Posterior vena cava (tissue), 2 donors: ENCODE results near the gene TNFRSF1A. TPM values are rescaled to one million over a fixed set of nuclear protein-coding genes. Genes with fewer than 3 reads are reported as not detected.

Source experiments
- DNase-seq: peaks from one replicate; pipeline ENCODE4 v3.0.0-alpha.2; 2020; ENCODE audit warnings: low spot score
- intact Hi-C, 2 donors: fragments of 100-400 bp; cut with DNase I; formaldehyde crosslinking; loops; one replicate each; pipeline versions ENCODE4 v1.14.1 to v1.14.2; 2022 to 2023
- total RNA-seq, 2 donors: library from RNA; stranded (reverse); fragmentation: NEBNext Ultra II Directional; extraction: Animal tissue kit (Norgen Biotek cat#: 25700); gene quantifications; one replicate each; pipeline ENCODE4 v1.2.1, GENCODE V29; 2021
- donor health status: DM: yes; HTN: yes; CAD: no.
- donor health status: DM: yes; HTN: yes; CAD: no.

TNFRSF1A gene
- total RNA-seq, 2 donors from 2014 or later = 190 to 194 TPM

DNA sequence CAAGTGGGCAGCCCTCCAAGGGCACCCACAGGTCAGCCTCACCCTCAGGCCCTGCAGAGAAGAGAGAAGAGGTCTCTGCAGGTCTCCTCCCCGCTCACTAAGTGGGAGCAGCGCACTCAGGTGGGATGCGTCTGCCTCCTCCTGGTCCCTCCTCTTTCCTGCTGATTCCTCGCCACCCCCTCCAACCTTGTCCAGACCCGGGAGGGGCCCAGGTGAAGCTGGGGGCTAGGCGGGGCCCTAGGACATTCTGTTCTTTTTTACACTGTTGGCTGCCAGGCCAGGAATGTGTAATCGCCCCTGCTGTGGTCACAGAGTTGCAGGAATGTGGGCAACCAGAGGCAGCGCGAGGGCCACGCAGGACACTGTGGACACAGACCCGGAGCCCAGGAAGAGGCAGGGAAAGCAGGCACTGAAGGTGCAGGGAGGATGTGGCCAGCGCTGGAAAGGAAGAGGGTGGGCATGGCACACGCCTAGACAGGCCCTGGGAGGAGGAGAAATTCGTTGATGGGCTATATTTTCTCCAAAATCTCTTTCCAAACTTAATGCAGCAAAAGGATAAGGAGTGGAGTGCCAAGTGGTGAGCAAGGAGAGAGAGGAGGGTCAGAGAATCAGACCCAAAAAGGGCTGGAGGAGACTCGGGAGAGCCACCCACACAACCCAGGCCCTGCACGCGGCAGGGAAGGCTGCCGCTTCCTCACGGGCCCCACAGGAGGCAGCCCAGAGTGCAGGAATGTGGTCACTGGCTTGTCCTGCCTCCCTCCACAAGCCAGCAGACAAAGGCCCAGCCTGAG, 34.4 kb upstream of the TNFRSF1A start:
- intact Hi-C loops = no loop called here

DNA sequence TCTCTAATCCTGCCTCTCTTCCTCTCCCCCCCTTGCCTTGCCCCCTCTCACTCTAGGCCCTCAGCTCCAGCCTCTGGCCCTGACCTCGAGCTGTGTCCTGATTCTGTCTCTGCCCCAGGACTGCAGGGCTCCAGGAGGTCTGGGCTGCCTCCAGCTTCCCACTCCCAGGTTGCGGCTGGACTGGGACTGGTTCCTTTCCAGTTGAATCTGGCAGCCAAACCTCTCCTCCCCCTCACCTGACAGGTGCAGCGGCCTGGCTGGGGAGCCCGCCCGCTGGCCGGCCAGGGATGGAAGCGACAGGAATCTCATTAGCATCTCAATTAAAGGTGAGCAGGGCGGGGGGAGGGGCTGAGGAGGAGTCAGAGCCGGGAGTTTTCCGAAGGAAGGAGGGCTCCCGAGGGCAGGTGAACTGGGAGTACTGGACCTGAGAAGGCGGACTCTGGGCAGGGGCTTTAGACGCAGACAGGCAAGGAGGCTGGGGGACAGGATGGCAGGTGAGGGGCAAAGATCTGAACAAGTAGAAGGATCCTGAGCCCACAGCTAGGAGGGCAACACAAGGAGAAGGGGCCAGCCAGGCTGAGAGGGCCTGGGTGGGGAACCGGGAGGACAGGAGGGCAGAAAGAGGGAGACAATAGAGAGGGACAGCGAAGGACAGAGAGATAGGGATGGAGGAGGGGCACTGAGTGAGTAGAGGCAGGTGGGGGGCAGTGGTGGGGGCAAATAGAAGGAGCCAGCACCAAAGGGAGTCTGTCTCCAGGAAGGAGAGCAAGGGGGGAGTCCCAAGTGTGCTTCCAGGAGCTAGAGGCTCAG, 33.6 kb upstream of the TNFRSF1A start, which contains the start of gene SCNN1A:
TSS of gene SCNN1A (minus strand) at position 295 of the 810 bp plus-strand sequence. CDS start 780 bp downstream, outside the sequence.
- DNase-seq = no peak
- intact Hi-C loops = no loop called here

More for the DNA sequence above, 34.4 kb upstream of the TNFRSF1A start:
- DNase-seq = peak; percentile 90

DNA sequence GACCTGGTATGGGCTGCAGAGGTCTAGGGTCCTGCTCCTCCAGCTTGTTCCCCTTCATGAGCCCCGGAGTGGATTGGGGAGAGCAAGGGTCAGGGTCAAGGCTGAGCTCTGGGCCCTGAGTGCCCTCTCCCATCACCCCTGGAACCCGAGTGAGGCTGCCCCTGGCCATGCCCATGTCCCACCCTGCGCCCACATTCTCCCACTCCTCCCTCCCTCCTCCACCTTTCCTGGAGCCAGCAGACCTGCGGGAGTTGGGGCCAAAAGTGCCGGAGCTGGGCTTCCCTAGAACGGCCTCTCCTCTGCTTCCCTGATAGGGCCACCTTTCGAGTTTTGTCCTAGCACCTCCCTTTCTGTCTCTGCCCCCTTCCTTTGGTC, 32.9 kb upstream of the TNFRSF1A start:
- intact Hi-C loops = no loop called here

DNA sequence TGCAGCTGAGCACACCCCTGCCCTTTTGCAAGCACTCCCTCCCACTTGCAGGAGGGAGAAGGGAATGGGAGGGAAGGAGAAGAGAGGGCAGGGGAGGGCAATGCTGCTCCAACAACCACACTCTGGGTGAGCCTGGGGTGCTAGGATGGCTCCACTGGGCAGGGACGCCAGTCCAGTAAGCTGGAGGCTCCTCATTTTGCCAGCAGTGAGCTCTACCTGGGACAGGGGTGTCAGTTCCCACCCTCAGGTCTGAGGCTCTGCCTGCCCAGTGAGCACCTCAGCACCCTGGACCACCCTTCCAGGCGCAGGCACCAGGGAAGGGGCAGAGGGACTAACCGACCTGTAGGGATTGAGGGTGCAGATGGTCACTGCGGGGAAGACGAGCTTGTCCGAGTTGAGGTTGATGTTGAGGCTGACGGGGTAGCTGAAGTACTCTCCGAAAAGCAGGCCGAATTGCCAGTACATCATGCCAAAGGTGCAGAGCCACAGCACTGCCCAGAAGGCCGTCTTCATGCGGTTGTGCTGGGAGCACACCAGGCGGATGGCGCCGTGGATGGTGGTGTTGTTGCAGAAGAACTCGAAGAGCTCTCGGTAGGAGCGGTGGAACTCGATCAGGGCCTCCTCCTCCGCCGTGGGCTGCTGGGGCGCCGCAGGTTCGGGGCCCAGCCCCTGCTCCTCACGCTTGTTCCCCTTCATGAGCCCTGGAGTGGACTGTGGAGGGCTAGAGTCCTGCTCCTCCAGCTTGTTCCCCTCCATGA, 32.3 kb upstream of the TNFRSF1A start:
- intact Hi-C loops = no loop called here
- DNase-seq = no peak

More for the DNA sequence above, 32.9 kb upstream of the TNFRSF1A start:
- DNase-seq = no peak

DNA sequence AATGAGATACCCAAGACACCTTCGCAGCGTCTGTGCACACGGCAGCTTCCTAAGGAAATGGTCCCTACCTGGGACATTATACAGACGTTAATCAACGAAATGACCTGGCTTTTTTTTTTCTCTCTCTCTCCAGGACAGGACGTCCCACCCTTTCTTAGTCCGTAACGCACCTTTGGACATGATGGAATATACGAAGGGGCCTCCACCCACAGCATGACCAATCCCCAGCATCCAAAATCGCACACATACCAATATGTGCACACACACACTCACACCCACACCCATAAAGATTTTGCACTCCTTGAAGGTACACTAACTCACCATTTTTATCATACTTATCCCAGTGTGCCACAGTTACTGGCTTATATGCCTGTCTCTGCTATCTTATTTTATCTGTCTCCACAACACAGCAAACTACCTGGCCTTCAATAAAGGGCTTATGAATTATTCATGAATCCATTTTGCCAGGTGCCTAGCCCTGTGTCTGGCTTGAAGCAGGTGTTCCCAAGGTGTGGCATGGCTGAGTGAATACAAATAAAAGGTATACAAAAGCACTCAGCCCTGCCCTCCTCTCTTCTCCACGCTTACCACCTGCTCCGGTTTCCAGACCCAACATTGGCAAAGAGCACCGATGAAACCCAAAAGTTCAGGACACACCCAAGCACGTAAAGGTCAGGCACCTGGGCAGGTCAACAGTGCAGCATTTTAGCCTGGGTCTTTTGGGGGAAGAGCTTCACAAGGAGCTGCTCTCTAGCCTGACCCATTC, 31.3 kb upstream of the TNFRSF1A start:
- DNase-seq = no peak
- intact Hi-C loops = no loop called here

DNA sequence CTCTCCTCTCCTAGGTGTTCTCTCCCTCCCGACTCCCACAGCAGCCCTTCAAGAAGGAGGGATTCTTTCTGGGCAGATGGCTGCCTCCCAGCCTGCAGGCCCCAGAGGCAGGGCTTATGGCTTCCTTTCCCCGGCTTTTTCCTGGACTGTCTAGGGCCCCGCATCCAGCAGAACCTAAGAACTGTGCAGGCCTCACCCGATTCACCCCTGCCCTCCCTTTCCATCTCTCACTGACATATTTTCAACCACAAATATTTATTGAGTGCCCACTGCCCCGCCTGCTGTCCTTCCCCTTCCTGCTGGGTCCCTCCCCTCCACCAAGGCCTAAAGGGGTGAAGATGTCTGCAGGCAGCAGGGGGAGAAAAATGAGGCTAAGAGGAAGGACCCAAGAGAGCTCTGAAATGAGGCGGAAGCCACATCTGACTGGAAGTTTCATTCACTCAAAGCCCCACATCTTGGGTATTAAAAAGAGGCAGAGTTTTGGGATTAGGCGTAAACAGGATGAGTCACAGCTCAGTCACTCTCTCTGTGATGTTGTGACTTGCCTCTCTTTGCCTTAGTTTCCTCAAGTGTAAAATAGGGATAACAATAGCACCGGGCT, 30.6 kb upstream of the TNFRSF1A start:
- no peak for DNase-seq
- intact Hi-C loops = no loop called here

DNA sequence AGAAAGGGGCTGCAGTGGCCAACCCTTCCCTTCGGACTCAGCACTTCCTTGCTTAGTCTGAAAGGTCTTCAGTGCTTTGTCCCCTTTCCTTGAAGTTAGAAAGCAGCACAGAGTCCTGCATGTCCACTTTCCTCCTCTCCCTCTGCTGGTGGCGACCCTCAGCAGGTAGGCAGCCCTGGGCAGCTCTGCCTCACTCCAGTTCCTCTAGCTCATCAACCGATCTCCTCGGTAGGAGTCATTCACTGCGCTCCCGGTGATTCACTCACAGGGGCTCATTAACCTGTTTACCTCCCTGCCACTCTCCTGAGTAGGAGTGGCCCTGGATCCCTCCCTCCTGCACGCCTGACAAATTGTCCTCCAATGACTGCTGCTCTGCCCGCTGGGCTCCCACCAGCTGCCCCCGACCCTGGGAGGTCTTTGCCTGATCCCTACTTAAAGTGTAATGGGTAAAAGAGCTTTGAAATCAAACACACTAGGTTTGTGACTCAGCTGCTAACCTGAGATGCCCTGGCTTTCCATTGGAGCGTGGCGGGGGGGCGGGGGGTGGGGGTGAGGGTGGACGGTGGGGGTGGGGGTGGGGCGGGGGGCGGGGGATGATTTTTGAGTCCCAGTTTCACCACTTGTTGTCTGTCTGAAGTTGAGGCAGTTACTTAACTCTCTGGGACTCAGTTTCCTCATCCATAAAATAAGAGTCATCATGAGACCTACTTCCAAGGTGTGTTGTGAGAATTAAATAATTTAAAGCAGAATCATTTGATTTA, 29.3 kb upstream of the TNFRSF1A start:
- DNase-seq = no peak
- intact Hi-C loops = no loop called here

DNA sequence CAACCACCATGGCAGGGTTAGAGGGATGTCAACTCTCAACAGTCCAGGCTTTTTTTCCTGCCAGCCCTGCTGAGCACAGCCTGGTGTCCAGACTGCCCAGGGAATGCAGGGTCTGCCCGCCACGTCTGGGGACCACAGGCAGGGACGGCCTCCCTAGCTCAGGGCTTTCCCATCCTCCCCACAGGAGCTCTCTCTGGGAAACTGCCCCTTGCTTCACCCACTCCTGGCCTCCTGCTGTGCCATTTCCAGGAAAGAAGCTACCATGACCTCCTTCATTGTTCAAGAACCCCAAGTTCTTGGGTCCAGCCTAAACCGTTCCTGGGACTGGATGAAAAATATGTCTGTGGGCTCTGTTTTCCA, 28.7 kb upstream of the TNFRSF1A start:
- intact Hi-C loops = no loop called here
- DNase-seq = no peak

DNA sequence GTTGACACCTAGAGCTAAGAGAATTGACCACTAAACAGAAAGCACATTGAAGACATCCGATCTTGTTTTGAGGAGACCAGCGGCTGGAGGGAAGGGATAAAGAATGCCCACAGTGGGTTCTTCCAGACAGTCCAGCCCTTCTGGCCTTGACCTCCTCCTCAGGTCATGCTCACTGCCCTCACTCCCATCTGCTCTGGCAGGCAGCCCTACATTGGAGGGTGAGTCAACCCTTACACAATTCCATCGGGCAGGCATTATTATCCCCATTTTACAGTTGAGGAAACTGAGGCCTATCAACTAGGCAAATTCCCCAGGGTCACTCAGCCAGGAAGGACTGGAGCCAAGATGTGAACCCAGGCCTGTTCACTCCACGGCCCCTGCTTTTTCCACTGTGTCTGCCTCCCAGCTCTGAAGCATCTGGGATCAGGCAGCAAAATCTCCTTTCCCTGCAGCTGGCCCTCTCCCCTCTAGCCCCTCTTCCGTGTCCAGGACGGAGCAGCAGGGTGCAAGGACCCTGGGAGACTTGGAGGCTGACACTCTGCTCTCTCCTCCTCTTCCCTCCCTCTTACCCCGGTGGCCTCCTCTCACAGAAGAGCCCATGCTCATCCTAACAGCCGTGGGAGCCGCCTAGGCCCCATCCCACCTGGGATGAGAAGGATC, 28.2 kb upstream of the TNFRSF1A start:
- no peak for DNase-seq
- intact Hi-C loops = no loop called here

DNA sequence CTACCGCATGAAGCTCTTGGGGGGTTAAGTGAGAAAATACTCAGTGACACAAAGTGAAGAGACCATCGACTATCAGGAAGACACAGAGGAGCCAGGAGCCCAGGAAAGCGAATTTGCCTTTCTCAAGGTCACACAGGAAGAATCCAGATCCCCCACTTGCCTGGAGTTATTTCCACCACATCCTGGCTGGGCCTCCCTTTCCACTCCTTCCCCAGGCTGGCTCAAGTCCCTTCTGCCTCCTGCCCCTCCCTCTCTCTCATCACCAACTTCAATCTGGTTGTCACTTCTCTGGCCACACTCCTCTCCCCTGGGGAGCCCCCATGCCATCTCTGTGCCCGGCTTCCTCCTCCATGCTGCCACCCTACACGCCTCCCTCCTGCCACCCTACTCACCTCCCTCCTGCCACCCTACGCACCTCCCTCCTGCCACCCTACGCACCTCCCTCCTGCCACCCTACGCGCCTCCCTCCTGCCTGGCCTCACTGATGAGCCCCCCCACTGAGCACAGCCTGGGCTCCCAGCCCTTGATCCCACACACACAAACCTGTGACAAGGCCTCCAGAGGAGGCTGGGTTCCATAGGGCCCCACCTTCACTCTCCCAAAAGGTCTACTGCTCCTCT, 27.1 kb upstream of the TNFRSF1A start:
- intact Hi-C loops = no loop called here
- DNase-seq = no peak

DNA sequence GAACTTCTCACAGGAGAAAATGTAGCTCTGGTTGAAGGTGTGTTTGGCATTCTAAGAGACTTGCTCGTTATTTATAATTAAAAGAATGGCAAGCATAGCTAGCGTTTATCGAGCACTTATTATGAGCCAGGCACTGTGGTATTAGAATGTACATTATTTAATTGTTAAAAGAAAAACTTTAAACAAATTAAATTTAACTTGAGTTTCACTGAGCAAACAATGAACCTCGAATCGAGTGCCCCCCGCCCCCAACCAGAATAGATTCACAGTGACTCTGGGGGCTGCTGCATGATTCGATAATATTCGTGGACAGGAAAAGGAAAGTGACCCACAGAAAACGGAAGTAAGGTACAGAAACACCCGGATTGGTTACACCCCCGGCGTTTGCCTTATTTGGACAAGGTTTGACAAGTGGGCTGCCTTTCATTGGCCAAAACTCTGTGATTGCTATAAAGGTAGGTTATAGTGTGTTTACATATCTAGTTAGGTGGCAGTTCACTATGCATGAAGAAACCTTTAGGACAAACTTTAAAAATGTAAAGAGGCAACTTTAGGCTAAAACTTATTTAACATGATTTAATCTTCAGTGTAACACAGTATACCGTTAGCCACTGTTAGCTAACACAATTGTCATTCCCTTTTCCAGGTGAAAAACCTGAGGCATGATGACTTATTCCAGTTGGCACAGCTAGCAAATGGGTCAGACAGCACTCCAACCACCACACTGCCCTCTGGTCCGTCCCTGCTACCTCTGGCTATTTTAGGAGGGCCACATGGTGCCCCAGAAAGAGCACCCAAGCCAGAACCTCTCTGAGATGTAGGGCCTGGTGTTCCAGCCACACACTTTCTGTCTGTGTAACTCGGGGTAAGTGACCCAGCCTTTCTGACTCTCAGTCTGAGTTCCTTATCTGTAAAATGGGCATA, 26.4 kb upstream of the TNFRSF1A start:
- DNase-seq = no peak
- intact Hi-C loops = no loop called here

DNA sequence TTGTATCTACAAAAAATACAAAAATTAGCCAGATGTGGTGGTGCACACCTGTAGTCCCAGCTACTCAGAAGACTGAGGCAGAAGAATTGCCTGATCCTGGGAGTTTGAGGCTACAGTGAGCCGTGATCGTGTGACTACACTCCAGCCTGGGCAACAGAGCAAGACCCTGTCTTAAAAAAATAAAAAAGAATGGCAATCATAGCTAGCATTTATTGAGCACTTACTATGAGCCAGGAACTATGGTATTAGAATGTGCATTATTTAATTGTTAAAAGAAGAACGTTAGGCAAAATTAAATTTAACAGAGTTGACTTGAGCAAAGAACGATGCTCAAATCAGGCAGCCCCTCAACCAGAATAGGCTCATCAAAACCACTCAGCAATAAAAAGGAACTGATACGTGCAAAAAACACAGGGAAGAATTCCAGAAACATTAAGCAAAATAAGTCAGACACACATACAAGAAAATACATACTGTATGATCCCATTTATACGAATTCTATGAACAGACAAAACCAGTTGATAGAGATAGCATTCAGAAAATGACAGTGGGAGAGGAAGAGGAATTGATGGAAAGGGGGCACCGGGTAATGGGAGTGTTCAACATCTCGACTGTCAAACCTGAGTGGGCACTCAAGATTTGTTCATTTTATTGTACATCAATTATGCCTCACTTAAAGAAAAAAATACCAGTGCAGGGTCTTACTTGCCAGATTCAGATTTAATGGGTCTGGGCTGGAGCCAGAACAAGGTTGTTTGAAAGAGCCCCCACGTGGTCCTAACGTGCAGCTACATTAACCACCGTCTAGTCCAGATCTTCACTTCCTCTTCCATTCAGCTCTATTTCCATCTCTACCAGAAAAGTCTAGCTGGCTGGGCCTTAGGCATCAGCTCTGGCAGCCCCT, 25.4 kb upstream of the TNFRSF1A start:
- no peak for DNase-seq
- intact Hi-C loops = no loop called here

DNA sequence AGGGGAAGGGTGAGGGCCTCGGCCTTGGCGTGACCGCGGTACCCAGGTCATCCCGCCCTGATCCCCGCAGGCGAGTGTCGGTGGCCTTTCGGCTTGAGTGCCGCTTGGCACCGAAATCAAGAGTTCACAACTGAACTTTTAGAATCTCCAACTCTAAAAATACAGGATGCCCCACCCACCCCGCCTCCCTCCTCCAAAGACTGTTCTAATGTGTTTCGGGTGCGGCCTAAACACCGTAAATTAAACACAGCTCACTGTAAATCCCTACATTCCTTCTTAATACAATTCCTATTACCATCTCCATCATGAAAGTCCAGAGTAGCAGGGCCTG, 22.1 kb upstream of the TNFRSF1A start:
- DNase-seq = no peak
- intact Hi-C loops = no loop called here

DNA sequence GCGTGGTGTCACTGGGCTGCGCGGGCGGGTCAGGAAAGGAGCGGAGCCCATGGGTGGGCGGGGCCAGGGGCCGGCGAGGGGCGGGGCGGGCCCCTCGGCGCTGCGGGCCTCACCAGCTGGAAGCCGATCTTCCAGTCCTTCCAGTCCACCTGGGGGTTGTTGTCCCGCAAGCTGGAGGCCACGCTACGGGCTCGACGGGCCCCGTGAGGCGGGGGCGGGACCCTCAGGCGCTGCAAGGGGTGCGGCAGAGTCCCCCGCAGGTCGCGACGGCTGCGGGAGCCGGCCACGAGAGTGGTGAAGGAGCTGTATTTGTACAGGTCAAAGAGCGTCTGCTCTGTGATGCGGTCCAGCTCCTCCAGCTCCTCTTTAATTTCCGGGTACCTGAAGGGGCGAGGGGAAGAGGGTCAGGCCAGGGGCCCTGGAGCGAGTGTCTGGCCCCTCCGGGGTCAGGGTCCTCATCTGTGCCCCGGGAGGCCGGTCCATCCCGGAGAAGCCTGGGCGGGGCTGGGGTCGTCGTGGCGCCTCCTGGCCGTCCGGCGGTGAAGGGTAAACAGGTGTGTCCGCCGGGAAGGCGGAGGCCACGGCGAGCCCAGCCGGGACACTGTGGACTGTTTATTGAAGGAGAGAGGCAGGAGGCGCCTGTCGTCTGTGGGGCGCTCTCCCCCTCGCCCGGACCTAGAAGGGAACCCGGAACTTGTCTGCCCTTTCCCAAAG, 21.6 kb upstream of the TNFRSF1A start:
- intact Hi-C loops = no loop called here
- peak; percentile 87 for DNase-seq

DNA sequence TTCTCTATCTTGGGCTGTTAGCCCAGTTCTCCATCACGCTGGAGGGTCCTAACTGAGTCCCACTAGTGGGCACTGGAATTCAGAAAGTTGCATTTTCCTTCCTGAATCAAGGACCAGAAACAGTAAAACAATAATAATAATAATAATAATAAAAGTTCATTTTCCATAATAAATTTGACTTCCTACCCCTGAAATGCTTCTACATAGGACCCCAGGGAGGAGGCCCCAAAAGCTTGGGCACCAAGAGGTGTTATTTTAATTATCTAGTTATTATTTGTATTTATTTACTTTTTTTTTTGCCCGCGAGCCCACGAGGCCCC, 21.1 kb upstream of the TNFRSF1A start:
- intact Hi-C loops = no loop called here

More for the DNA sequence above, 21.1 kb upstream of the TNFRSF1A start:
- DNase-seq = no peak
